H9 (cell line): ENCODE measurements around the gene ANXA7. TPM values are rescaled to one million over a fixed set of nuclear protein-coding genes. Genes with fewer than 3 reads are reported as not detected.

ENCODE experiments used
- DNase-seq: peaks from one replicate; pipeline ENCODE4 v3.0.0-alpha.2; 2017
- H2AFZ ChIP-seq: one replicate; pipeline ENCODE4 v1.6.1; 2013; ENCODE audit warnings: mild to moderate bottlenecking, low read length, control low read depth, moderate library complexity
- H2AK5ac ChIP-seq: 2 replicates; pipeline ENCODE4 v1.6.1; 2013; ENCODE audit warnings: low read length, control low read depth, mixed read lengths; ENCODE audit not compliant: insufficient read length
- H2BK120ac ChIP-seq: one replicate; pipeline ENCODE4 v1.6.1; 2013; ENCODE audit warnings: low read depth, mild to moderate bottlenecking, low read length, control low read depth, inconsistent platforms; ENCODE audit not compliant: poor library complexity, severe bottlenecking
- H2BK12ac ChIP-seq: 2 replicates; pipeline ENCODE4 v1.6.1; 2013; ENCODE audit warnings: low read length, control low read depth, mixed read lengths, low read depth; ENCODE audit not compliant: insufficient read length
- H2BK15ac ChIP-seq: 2 replicates; pipeline ENCODE4 v1.6.1; 2013; ENCODE audit warnings: low read depth, low read length, control low read depth
- H2BK20ac ChIP-seq: one replicate; pipeline ENCODE4 v1.6.1; 2013; ENCODE audit warnings: low read depth, mild to moderate bottlenecking, low read length, control low read depth, inconsistent platforms; ENCODE audit not compliant: poor library complexity, severe bottlenecking
- H2BK5ac ChIP-seq: 2 replicates; pipeline ENCODE4 v1.6.1; 2013; ENCODE audit warnings: low read length, control low read depth, mixed read lengths; ENCODE audit not compliant: insufficient read length
- H3K14ac ChIP-seq: 2 replicates; pipeline ENCODE4 v1.6.1; 2013; ENCODE audit warnings: low read length, control low read depth; ENCODE audit not compliant: insufficient read depth
- H3K18ac ChIP-seq: 2 replicates; pipeline ENCODE4 v1.6.1; 2013; ENCODE audit warnings: low read depth, mild to moderate bottlenecking, mixed read lengths, low read length, control low read depth; ENCODE audit not compliant: insufficient read length
- H3K23ac ChIP-seq: 2 replicates; pipeline ENCODE4 v1.6.1; 2013; ENCODE audit warnings: low read length, control low read depth, mixed read lengths, low read depth; ENCODE audit not compliant: insufficient read length
- H3K23me2 ChIP-seq: 2 replicates; pipeline ENCODE4 v1.6.1; 2013; ENCODE audit warnings: low read depth, mild to moderate bottlenecking, mixed read lengths, low read length, control low read depth; ENCODE audit not compliant: insufficient read length, poor library complexity, severe bottlenecking
- H3K27ac ChIP-seq: 2 replicates; pipeline ENCODE4 v1.5.1; 2013; ENCODE audit warnings: low read length, control low read depth, mixed read lengths, low read depth; ENCODE audit not compliant: insufficient read length
- H3K27me3 ChIP-seq: 2 replicates; pipeline ENCODE4 v1.6.1; 2013; ENCODE audit warnings: low read length, control low read depth, inconsistent platforms; ENCODE audit not compliant: insufficient read depth
- H3K4ac ChIP-seq: 2 replicates; pipeline ENCODE4 v1.6.1; 2013; ENCODE audit warnings: low read depth, mild to moderate bottlenecking, control low read depth, inconsistent platforms, low read length, moderate library complexity
- H3K4me1 ChIP-seq: 2 replicates; pipeline ENCODE4 v1.6.1; 2013; ENCODE audit warnings: low read length, control low read depth, inconsistent platforms; ENCODE audit not compliant: insufficient read depth
- H3K4me2 ChIP-seq: 2 replicates; pipeline ENCODE4 v1.6.1; 2013; ENCODE audit warnings: low read length, control low read depth, mixed read lengths; ENCODE audit not compliant: insufficient read length, insufficient read depth
- H3K56ac ChIP-seq: 2 replicates; pipeline ENCODE4 v1.6.1; 2013; ENCODE audit warnings: low read depth, mild to moderate bottlenecking, mixed read lengths, low read length, control low read depth; ENCODE audit not compliant: insufficient read length
- H3K79me1 ChIP-seq: 2 replicates; pipeline ENCODE4 v1.6.1; 2013; ENCODE audit warnings: low read depth, mild to moderate bottlenecking, moderate library complexity, low read length, control low read depth, inconsistent platforms; ENCODE audit not compliant: insufficient read depth, poor library complexity, severe bottlenecking
- H3K79me2 ChIP-seq: 2 replicates; pipeline ENCODE4 v1.6.1; 2013; ENCODE audit warnings: low read length, control low read depth, inconsistent platforms; ENCODE audit not compliant: insufficient read depth
- H3K9ac ChIP-seq: 2 replicates; pipeline ENCODE4 v1.6.1; 2013; ENCODE audit warnings: low read length, control low read depth, mixed read lengths; ENCODE audit not compliant: insufficient read length; ENCODE audit errors: extremely low read depth
- H3K9me3 ChIP-seq: one replicate; pipeline ENCODE4 v1.6.1; 2013; ENCODE audit warnings: low read depth, low read length, inconsistent platforms; ENCODE audit not compliant: control insufficient read depth
- H3T11ph ChIP-seq: one replicate; pipeline ENCODE4 v1.6.1; 2013; ENCODE audit warnings: mild to moderate bottlenecking, low read length, control low read depth, inconsistent platforms
- H4K20me1 ChIP-seq: one replicate; pipeline ENCODE4 v1.6.1; 2013; ENCODE audit not compliant: control insufficient read depth, insufficient read length, insufficient read depth
- H4K5ac ChIP-seq: 2 replicates; pipeline ENCODE4 v1.6.1; 2013; ENCODE audit warnings: low read depth, mild to moderate bottlenecking, mixed read lengths, low read length, control low read depth; ENCODE audit not compliant: insufficient read length
- H4K8ac ChIP-seq: replicated peaks from 2 replicates; pipeline ENCODE4 v1.6.1; 2013; ENCODE audit warnings: low read length, control low read depth, mixed read lengths, low read depth; ENCODE audit not compliant: insufficient read length
- H4K91ac ChIP-seq: 2 replicates; pipeline ENCODE4 v1.6.1; 2013; ENCODE audit warnings: low read depth, mild to moderate bottlenecking, moderate library complexity, mixed read lengths, low read length, control low read depth; ENCODE audit not compliant: insufficient read length
- H3K27ac Mint-ChIP-seq, 3 experiments: 2 replicates in 2 of 3; 3 replicates in 1 of 3; pipeline ENCODE4 v1.8.0; 2020 to 2021; ENCODE audit warnings: mixed read lengths in 3 of 3, mild to moderate bottlenecking in 1 of 3, moderate library complexity in 1 of 3
- H3K27me3 Mint-ChIP-seq: 2 replicates; pipeline ENCODE4 v1.8.0; 2021; ENCODE audit warnings: low read depth, mild to moderate bottlenecking, moderate library complexity, mixed read lengths
- H3K36me3 Mint-ChIP-seq, 3 experiments: 2 replicates in 2 of 3; 3 replicates in 1 of 3; pipeline ENCODE4 v1.8.0; 2020 to 2021; ENCODE audit warnings: low read depth in 3 of 3, mixed read lengths in 3 of 3; ENCODE audit not compliant: insufficient read depth in 1 of 3
- H3K4me1 Mint-ChIP-seq, 2 experiments: 2 replicates each; pipeline ENCODE4 v1.8.0; 2020; ENCODE audit warnings: mixed read lengths in 2 of 2
- H3K4me3 Mint-ChIP-seq, 2 experiments: 2 replicates in 1 of 2; 3 replicates in 1 of 2; pipeline ENCODE4 v1.8.0; 2020 to 2021; ENCODE audit warnings: mild to moderate bottlenecking in 2 of 2, mixed read lengths in 2 of 2, moderate library complexity in 1 of 2
- H3K9me3 Mint-ChIP-seq, 2 experiments: 2 replicates in 1 of 2; 3 replicates in 1 of 2; pipeline ENCODE4 v1.8.0; 2020; ENCODE audit warnings: mild to moderate bottlenecking in 2 of 2, mixed read lengths in 2 of 2, moderate library complexity in 1 of 2
- WGBS: extraction: QIAGEN DNeasy Blood & Tissue Kit; methylation state at CpG from one replicate; pipeline ENCODE4 v1.1.7; 2013; ENCODE audit warnings: missing lambda C conversion rate, low lambda C conversion rate, mixed read lengths; ENCODE audit not compliant: insufficient read length; ENCODE audit errors: extremely low coverage; 5-methylcytosine and 5-hydroxymethylcytosine counted together
- total RNA-seq: library from RNA; stranded (reverse); gene quantifications from 2 replicates; pipeline ENCODE4 v1.2.1, GENCODE V29; 2021
- TF ChIP-seq, protein P1 (sequence below): fragments of 200-600 bp; sonication (generic); conservative IDR thresholded peaks from 3 replicates; pipeline ENCODE4 v1.8.0; 2021; ENCODE audit warnings: antibody characterized with exemption, mild to moderate bottlenecking

ANXA7 gene
- total RNA-seq, 1 experiment from 2014 or later: 84.6 TPM

GRCh38 chr10:73460897-73461296, 47.0 kb upstream of the ANXA7 start:
- peaks cover 3 to 6% of the 10 kb centered on the region in 2 experiments; a peak in 3 of 4 replicates for H3K4me1 Mint-ChIP-seq
- no peak for DNase-seq
- Histone ChIP-seq H3K9me3 (no peaks in the 10 kb centered on the region), H2BK5ac (no peak overlapping the region), H3K4ac (no peak overlapping the region), H3T11ph (no peak overlapping the region), H2BK12ac (no peak overlapping the region), H3K4me1 (no peaks in the 10 kb centered on the region), H2AFZ (no peak overlapping the region), H3K14ac (no peak overlapping the region), H2BK15ac (no peak overlapping the region), H3K9ac (no peak overlapping the region), H4K20me1 (no peaks in the 10 kb centered on the region), H2BK20ac (no peak overlapping the region), H4K5ac (no peak overlapping the region), H4K91ac (no peak overlapping the region), H3K23me2 (no peaks in the 10 kb centered on the region), H3K18ac (no peak overlapping the region), H3K56ac (no peak overlapping the region), H3K27me3 (no peaks in the 10 kb centered on the region), H3K79me1 (no peaks in the 10 kb centered on the region), H2BK120ac (no peak overlapping the region), H2AK5ac (no peak overlapping the region), H3K79me2 (no peaks in the 10 kb centered on the region), H3K23ac (no peak overlapping the region), H3K4me2 (no peak overlapping the region), H4K8ac (no peak overlapping the region), H3K27ac (no peak overlapping the region)
- TF ChIP-seq, protein P1, sequence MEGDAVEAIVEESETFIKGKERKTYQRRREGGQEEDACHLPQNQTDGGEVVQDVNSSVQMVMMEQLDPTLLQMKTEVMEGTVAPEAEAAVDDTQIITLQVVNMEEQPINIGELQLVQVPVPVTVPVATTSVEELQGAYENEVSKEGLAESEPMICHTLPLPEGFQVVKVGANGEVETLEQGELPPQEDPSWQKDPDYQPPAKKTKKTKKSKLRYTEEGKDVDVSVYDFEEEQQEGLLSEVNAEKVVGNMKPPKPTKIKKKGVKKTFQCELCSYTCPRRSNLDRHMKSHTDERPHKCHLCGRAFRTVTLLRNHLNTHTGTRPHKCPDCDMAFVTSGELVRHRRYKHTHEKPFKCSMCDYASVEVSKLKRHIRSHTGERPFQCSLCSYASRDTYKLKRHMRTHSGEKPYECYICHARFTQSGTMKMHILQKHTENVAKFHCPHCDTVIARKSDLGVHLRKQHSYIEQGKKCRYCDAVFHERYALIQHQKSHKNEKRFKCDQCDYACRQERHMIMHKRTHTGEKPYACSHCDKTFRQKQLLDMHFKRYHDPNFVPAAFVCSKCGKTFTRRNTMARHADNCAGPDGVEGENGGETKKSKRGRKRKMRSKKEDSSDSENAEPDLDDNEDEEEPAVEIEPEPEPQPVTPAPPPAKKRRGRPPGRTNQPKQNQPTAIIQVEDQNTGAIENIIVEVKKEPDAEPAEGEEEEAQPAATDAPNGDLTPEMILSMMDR: no peak
- no peak overlapping the region; a peak in 1 of 7 replicates for H3K27ac Mint-ChIP-seq
- no peaks in the 10 kb centered on the region for H3K27me3 Mint-ChIP-seq
- H3K36me3 Mint-ChIP-seq: peaks cover 0 to 27% (median 3%) of the 10 kb centered on the region in 3 experiments; a peak in 3 of 7 replicates
- H3K4me3 Mint-ChIP-seq: no peak overlapping the region
- no peaks in the 10 kb centered on the region for H3K9me3 Mint-ChIP-seq
- no CpG with 5 or more reads among the region's 4 CpGs for WGBS
